HG03159 (cell line): ENCODE data around the gene SERPINA12.
A peak's percentile ranks its signal among the peaks of the same experiment; 100 is the strongest.

ENCODE experiments used
- ATAC-seq: cut with Tn5 transposase; IDR thresholded peaks from one replicate; pipeline ENCODE4 v1.9.1; 2021; ENCODE audit warnings: mild to moderate bottlenecking, moderate library complexity; ENCODE audit not compliant: unreplicated experiment

Gene SERPINA12, protein sequence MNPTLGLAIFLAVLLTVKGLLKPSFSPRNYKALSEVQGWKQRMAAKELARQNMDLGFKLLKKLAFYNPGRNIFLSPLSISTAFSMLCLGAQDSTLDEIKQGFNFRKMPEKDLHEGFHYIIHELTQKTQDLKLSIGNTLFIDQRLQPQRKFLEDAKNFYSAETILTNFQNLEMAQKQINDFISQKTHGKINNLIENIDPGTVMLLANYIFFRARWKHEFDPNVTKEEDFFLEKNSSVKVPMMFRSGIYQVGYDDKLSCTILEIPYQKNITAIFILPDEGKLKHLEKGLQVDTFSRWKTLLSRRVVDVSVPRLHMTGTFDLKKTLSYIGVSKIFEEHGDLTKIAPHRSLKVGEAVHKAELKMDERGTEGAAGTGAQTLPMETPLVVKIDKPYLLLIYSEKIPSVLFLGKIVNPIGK

DNA sequence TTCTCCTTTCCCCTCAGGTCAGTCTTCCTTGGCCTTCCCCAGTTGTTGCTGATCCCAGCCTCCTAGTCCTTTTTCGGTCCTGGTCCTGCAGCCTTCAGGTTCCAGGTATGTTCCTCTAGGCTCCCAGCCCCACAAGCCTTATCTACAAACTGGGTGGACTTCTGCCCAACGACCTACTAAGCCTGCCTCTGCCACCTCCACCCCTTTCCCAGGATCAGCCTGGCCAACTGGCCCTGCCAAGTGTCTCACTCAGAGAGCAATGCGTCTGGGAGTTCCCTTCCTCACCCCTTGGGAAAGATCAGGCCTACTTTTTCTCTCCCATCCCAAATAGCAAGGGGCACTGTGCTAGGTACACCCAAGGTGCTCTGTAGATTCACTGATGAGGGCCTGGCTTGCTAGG, at the start of gene SERPINA12:
SERPINA12 (minus strand) TSS at position 114 of the 400 bp plus-strand sequence. CDS start 11,072 bp downstream, outside the sequence.
- no peak for ATAC-seq

DNA sequence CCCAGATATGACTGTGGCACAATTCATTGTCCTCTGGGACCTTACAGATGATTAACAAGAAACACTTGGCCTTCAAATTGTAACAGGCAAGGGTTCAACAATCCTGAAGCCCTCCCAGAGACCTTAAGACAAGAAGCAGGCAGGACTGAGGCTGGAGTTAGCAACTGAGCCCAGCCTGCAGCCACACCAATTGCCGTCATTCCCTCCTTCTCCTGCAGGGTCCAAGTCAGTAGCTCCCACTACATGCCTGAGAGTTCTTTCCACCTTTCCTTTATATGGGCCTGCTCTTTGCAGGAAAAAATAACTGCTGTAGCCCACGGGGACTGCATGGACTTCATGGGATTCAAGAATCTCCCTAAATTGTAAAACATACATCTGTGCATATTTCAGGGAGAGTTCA, 49.6 kb upstream of the SERPINA12 start:
- no peak for ATAC-seq

- no peak for ATAC-seq
Observed at GRCh38 chr14:94557327-94557726, 48.1 kb upstream of the SERPINA12 start.

GRCh38 chr14:94555991-94556390, 46.7 kb upstream of the SERPINA12 start:
- ATAC-seq, result no peak

DNA sequence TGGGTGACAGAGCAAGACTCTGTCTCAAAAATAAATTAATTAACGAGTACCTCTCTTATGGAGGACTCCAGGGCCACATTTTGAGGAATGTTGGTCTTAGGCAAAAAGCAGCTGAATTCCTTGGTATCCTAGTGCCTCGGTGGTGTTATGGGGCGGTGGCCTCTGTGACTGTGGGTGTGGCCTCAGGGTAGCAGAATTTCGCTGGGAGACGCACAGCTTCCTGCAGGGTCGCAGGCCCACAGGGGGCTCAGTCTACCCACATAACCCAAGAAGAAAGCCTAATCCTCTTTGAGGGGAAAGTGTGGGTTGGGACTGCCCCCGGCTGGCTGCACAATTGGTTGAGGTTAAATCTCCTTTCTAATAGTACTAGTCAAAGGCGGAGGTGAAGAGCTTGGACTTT, 40.8 kb upstream of the SERPINA12 start:
- no peak for ATAC-seq

- ATAC-seq, result peak; percentile 77
Observed at GRCh38 chr14:94548999-94549985, 40.0 kb upstream of the SERPINA12 start.

DNA sequence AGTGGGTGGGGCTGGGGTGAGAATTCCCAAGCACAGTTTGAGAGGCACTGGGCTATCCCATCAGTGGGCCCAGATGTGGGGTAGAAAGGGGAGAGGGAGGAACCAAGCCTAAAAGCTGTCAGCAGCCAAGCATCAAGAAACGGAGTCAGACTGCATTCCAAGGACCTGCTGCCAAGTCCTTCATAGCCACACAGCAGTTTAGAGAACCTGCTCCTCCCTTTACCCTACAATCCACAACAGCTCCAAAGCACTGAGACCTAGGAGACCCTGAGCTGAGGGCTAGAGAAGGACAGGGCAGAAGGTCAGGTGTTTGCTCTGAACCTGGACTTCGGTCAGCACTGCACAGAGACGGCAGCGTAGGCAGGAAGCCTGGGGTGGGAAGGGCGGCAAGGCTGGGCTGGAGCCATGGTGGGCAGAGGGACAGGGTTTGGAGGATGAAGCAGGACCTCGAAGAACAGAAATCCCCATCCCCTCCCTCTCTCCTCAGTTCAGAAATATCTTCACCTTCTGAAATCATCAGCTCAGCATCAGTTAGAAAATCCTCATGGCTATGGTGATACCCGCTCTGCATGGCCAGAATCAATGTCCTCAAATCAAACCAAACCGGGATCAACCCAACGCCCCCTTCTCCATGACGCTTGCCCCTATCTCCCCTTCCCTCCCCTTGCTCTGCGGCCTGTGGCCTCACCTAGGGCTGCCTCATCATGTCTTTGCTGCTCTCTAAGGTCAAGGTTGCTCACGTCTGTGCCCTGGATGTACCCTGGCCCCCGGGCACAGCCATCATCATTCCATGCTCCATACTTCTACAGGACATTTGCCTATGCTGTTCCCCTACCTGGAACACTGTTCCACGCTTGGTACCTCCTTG, 39.1 kb upstream of the SERPINA12 start:
- no peak for ATAC-seq

DNA sequence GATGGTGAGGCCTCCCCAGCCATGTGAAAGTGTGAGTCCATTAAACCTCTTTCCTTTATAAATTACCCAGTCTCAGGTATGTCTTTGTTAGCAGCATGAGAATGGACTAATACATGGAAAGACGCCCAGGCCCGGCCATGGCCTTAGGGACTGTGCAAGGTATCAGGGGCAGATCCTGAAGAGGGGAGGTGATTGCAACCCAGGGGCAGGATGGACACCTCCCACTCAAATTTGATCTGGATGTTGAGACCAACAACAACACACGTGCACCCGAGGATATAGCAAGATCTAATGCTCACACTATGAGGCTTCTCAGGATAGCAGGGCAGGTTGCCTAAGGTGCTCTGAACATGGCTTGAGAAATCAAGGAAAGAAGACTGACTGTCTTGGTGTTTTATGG, 38.5 kb upstream of the SERPINA12 start:
- no peak for ATAC-seq

GRCh38 chr14:94547151-94547680, 37.9 kb upstream of the SERPINA12 start:
- ATAC-seq, result no peak

DNA sequence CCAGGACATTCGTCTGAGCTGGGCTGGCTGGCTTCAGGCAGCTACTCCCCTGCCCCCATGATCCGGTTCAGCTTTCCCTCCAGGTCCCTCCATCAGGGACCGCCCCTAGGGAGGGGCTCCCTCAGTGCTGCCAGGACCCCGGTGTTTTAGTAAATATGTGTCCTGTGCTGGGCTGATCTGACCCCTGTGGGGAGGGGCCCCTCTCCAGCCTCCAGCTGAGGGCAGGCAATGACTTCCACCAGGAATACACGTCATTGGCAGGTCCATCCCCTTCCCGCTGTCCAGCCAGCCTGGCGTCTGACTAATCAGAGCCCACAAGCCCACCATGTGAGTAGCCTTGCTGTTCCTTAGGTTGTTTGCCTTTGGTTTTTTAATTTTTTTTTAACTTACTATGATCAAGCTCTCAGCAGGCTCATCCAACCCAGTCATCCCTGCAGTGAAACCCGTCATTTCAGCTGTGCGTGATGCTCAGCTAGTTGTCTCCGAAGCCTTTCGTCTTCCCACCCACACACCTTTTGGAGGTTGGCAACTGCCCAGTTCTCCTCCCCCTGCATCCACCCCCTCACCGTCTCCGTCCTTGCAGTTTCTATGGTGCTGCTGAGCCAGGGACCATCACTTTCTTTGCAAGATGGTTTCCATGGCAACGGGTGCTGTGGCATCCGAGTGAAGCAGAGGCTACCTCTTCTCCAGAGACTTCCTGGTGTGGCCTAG, 36.0 kb upstream of the SERPINA12 start:
- ATAC-seq, result no peak

DNA sequence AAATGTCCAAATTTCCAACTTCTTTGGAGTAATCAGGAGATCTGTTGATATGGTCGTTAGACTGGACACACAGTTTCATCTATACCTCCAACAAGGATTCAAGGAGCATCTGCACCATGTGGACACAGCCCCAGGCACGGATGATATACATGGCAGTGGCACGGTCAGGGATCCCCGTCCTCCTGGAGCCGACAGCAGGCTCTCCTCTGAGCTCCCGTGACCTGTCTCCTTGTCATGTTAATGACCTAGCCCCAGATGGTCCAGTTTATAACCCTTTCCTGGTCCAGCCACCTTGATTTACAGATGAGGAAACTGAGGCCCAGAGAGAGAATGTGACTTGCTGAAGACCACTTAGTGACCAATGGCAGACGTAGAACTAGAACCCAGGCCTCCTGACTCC, 35.5 kb upstream of the SERPINA12 start:
- ATAC-seq, result no peak

DNA sequence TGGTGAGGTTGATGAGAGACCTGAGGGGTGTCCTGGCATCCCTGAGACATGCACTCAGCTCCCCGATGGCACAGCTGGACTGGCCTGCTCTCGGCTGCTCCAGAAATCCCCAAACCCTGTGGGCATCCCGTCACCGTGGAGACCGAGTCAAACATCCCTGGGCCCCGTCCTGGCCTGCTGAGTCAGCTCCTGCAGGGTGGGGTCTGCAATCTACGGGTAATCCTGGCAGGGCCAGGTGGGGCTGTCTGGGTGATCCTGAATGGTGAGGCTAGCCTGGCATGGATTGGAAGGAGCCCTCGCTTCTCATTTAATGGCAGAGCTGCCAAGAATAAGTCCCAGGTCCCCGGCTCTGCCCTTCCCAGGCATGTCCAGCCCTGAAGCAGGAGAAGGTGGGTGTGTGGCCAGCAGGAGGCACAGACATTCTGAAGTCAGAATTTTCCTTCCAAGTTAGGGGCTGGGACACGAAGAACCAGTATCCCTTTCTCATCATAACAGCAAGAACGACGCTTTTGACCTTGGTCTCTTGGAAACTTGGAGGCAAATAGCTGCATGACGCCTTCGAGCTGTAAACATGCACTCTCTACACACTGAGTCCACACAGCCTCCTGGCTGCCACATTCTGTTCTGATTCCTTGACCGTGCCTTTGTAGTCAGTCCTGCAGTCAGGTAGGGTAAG, 34.3 kb upstream of the SERPINA12 start:
- ATAC-seq, result no peak

- ATAC-seq, result no peak
Observed at GRCh38 chr14:94542811-94543440, 33.7 kb upstream of the SERPINA12 start.

DNA sequence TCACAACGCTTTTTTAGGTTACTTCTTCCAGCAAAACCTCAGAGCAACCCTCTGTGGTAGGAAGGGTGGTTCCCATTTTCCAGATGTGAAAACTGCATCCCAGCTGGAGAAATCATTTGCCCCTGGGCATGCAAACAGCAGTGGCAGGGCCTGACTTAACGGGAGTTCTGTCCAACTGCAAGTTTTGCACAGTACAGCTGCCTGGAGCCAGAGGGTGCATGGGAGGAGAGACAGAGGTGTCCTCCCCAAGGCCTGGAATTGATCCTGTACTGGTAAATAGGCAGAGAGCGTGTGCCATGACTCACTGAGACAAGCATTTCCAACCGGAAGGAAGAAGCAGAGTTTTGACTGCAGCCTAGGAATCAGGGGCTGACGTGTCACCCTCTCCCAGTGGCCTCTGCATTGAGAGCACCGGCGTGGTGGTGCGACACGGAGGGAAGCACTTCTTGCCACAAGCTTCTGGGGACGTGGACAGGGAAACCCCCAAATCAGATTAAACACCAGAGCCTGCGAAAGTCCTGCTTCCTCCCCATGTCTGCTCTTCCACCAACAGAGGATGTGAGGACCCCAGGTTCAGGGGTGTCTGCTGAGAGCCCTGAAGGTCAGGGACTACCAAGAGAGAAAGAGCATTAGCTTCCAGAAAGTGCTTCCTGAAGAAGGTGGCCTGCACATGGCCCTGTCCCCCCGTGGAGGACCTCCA, 33.0 kb upstream of the SERPINA12 start:
- no peak for ATAC-seq

DNA sequence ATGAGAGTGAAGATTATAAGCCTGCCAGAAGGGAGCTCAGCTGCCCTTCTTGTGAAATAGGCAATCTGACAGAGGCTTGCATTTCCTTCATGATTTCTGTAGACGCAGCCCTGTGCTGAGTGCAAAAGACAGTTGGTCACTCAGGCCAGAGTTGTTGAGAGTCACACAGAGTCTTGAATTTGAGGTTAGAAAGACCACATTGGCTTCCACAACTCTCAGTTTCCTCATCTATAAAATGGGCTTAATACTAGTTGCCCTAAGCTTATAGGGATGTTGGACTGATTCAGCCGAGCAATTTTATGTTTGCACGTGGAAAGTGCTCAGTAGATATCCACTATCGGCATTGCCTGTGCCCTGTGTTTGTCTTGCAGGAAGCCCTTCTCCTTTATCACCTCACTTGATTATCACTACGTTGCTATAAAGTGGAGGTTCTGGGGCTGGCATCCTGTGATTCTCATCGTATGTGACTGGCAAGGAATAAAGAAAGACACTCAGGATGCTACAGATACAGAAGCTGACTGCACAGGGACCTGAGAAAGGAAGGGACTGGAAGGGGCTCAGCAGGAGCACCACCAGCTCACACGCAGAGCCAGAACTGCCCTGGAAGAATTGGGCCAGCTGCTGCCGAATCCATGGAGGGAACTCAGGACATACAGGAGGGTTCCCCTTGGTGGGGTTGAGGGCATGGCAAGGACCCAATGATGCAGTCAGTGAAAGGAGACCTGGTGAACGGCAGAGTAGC, 32.1 kb upstream of the SERPINA12 start:
- ATAC-seq, result no peak

DNA sequence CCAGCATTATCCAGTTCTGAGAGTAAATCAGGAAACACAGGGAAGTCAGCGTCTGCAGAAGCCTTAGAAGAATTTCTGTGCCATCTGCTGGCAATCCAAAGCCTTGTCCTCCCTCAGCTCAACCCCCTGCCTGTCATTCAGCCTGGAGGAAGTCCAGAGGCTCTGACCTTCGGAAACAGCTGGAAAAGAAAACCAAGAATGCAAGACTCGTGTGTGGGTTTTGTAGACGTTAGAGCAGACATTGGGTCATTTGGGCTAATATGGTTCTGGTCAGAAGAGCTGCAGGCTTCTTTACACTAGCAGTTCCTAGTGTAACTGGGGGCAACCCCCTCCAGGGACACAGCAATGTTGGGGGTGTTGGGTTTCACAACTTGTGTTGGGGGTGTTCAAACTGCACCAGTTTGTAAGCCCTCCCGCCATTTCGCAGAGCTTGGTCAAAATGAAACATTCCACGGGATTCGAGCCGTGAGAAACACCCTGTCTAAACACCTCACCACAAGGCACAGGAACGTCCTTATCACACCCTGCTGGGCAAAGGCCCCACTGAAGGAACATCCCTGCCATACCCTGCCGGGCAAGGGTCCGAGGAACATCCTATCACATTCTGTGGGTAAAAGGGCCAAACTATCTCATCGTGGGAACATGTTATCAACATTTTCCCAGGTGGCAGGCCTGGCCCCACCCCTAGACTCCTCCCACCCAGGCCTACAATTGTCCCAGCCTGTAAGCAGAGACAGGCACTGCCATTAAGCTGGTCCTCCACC, 30.9 kb upstream of the SERPINA12 start:
- no peak for ATAC-seq

DNA sequence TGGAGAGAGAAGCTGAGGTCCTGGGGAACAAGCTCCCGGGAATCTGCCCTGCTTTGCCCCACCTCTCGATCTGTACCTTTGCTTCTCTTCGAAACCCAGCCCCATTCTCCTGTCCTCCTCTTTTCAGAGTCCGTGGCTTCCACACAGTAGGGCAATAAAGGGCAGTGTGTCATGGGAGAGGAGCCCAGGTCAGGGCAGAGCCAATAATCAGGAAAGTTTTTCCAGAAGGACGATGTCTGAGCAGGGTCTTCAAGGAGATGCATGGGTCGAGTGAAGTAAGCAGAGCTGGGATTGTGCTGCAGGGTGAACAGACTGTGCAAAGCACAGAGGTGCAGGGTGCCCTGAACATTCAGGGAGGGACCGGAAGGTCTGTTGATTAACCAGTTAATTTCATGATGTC, 29.9 kb upstream of the SERPINA12 start:
- no peak for ATAC-seq
